ENCODE measurements around the gene ABCA2.
A peak's percentile ranks its signal among the peaks of the same experiment; 100 is the strongest.

ABCA2 gene

DNA sequence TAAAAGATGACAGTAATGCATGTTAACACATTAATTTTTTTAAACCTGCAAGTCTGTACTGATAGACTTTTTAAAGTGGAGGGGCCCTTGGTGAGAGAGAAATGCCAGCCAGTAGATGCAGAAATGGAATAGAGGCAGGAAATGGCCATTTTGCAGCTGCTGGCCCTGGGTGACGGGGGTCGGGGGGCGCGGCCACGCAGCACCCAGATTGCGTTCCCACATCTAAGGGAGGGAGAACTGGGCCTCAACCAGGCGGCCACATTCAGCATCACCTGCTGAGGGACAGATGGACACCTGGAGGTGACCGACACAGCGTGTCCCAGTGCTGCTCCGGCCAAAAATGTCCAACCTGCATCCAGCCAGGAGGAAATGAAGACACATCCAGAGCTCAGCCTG, 25.4 kb downstream of the ABCA2 start:
- TF ChIP-seq, protein P1, sequence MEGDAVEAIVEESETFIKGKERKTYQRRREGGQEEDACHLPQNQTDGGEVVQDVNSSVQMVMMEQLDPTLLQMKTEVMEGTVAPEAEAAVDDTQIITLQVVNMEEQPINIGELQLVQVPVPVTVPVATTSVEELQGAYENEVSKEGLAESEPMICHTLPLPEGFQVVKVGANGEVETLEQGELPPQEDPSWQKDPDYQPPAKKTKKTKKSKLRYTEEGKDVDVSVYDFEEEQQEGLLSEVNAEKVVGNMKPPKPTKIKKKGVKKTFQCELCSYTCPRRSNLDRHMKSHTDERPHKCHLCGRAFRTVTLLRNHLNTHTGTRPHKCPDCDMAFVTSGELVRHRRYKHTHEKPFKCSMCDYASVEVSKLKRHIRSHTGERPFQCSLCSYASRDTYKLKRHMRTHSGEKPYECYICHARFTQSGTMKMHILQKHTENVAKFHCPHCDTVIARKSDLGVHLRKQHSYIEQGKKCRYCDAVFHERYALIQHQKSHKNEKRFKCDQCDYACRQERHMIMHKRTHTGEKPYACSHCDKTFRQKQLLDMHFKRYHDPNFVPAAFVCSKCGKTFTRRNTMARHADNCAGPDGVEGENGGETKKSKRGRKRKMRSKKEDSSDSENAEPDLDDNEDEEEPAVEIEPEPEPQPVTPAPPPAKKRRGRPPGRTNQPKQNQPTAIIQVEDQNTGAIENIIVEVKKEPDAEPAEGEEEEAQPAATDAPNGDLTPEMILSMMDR (IDR thresholded peaks at IDR 0.05; ENCODE audit: low read depth, low read length), result no peak
- DNase-seq (ENCODE audit: low read depth in 2 of 2), result no peak
- H3K4me3 ChIP-seq (replicated peaks in 1 of 2; ENCODE audit: low read depth in 2 of 2, low read length in 2 of 2), result no peak overlapping the region

DNA sequence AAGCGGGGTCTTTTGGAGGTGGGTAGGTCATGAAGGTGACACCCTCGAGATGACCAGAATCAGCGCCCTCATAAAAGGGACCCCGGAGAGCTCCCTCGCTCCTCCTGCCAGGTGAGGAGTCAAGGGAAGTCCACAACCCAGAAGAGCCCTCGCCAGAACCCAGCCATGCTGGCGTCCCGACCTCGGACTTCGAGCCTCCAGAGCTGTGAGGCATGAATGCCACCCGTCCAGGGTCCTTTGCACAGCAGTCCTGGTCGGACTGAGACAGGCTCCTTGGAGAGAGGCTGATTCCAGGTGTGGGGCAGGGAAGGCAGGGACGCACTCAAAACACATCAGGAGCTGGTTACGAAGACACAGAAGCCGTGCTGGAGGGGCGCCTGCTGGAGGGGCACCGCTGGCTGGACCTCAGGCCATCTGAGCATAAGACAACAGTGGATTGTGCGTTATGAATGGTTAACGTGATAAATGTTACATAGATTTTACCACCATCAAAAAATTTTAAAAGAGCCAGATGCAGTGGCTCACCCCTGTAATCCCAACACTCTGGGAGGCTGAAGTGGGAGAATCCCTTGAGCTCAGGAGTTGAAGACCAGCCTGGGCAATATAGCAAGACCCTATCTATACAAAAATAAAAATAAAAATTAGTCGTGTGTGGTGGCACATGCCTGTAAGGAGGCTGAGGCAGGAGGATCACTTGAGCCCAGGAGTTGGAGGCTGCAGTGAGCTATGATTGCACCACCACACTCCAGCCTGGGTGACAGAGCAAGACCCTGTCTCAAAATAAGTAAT, 26.0 kb downstream of the ABCA2 start:
- no peak overlapping the region for H3K4me3 ChIP-seq (replicated peaks in 1 of 2; ENCODE audit: low read depth in 2 of 2, low read length in 2 of 2)
- DNase-seq (ENCODE audit: low read depth in 2 of 2), result no peak
- TF ChIP-seq, protein P1 (IDR thresholded peaks at IDR 0.05; ENCODE audit: low read depth, low read length), result no peak

DNA sequence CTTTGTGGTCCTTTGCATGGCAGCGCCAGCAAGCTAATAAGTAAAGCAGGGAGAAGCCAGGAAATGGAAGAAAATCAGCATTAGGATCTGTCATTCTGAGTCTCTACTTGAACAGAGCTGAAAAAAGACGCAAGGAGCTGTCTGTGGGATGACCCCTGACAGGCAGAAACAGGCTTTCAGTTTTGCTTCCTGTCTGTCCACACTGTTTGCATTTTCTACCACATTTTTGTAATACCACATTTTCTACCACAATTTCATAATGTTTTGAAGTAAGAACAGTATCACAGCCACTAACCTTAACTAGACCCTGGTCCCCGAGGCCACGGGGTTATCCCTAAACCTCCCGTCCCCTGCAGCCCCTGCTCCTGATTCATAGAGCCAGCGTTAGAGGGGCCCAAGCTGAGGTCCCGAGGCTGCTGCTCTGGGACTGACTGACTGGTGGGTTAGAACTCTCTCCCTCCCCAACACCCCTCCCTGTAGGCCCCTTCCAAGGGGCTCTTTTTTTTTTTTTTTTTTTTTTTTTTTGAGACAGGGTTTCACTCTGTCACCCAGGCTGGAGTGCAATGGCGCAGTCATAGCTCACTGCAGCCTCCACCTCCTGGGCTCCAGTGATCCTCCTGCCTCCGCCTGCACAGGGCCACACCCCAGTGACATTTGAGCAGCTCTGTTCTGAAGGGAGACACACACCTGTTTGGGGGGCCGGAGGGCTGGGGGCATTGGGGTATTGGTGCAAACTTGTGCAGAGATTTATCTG, 27.7 kb downstream of the ABCA2 start:
- DNase-seq (ENCODE audit: low read depth in 2 of 2), result peak; percentile 58 to 61
- TF ChIP-seq, protein P1 (IDR thresholded peaks at IDR 0.05; ENCODE audit: low read depth, low read length), result no peak
- H3K4me3 ChIP-seq (replicated peaks in 1 of 2; ENCODE audit: low read depth in 2 of 2, low read length in 2 of 2), result no peak overlapping the region

DNA sequence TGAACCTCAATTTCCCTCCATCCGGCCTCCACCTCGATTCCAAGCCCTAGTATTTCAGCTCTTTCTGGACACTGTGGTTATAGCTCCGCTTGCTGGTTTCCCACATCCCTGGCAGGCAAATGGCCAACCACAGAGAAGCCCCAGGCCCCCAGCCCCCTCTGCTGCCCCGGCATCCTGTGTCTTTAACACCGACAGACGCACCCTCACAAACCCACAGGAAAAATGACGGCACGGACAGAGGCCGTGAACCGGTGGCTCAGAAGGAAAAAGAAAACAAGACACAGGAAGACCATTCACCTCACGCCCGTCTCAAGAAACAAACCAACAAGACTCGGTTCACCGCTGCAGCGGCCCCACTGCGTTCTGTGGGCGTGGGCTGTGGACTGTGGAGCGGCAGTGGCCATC, 30.2 kb downstream of the ABCA2 start:
- H3K4me3 ChIP-seq (replicated peaks in 1 of 2; ENCODE audit: low read depth in 2 of 2, low read length in 2 of 2), result no peak overlapping the region
- TF ChIP-seq, protein P1 (IDR thresholded peaks at IDR 0.05; ENCODE audit: low read depth, low read length), result no peak
- no peak for DNase-seq (ENCODE audit: low read depth in 2 of 2)

DNA sequence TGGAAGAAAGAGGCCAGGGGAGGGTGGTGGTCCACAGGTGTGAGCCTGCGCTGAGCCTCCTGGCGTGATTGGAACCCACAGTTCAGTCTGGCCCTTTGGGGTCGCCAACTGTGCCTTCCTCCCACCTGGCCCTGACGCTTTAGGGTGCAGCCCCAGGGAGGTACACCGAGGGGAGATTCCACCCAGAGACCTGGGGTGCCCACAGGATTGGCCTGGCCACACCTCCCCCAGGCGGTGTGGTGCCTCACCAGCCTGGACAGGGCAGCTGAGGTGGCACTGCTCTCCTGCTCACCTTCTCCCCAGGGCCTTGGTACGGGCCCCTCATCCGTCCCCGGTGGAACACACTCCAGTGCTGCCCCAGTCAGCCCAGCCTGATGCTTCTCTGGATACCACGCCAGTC, 30.7 kb downstream of the ABCA2 start:
- TF ChIP-seq, protein P1 (IDR thresholded peaks at IDR 0.05; ENCODE audit: low read depth, low read length), result no peak
- H3K4me3 ChIP-seq (replicated peaks in 1 of 2; ENCODE audit: low read depth in 2 of 2, low read length in 2 of 2), result no peak overlapping the region
- no peak for DNase-seq (ENCODE audit: low read depth in 2 of 2)

DNA sequence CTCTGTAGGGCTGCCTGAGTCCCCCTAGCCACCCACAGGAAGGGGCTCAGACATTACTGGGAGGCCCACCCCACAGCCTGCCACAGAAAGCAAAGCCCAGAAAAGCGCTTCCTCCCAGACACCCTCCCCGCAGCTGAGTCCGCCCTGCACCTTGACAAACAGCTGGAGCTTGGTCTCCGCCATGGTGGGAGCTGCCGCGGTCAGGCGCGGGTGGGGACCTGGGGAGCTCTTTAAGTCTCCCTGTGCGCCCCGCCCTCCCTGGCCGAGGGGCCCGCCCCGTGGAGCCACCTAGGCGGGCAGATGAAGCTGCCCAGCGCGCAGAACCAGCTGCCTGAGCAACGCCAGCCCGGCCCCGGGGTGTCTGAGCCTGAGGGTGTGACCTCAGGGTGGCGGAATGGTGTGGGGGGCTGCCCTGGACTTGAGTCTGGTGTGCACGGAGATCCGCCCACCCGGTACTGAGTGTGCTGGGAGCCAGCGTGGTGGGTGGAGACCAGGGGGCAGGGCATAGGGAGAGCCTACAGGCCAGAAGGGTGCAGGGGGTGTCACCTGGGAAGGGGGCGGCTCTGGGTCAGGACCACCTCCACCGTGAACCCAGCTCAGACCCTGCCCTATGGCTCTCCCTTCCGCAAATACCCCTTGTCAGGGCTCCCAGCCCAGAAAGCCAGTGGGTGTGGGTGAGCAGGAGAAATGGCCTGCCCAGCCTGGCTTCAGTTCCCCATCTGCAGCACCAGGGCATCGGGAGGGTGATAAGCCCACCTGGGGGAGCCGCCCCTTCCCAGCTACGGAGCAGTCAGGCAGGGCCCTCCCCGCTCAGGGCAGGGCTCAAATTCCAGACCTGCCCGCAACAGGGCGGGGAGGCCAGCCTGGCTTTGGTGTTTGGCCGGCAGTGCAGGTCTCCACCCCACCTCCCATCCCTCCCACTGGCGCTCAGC, 31.4 kb downstream of the ABCA2 start, which contains the start of gene CLIC3:
Gene CLIC3 (minus strand): TSS at position 208 of the 932 bp plus-strand sequence. CDS start 25 bp downstream, at position 183.
- no peak for DNase-seq (ENCODE audit: low read depth in 2 of 2)
- no peak within 1 kb of the TSS for H3K4me3 ChIP-seq (replicated peaks in 1 of 2; ENCODE audit: low read depth in 2 of 2, low read length in 2 of 2)
- TF ChIP-seq, protein P1 (IDR thresholded peaks at IDR 0.05; ENCODE audit: low read depth, low read length), result no peak

Data from cardiac fibroblast (primary cell).